Measurements from ENCODE around the gene MYRIP.
"Not testable (repeated sequence)": the region's sequence is repeated elsewhere in the genome, so short reads cannot be mapped to it uniquely, and the experiment has no call there.

Gene MYRIP

GRCh38 chr3:39977058-39977794 is 167.8 kb downstream of the MYRIP start:
- no peak for DNase-seq

- DNase-seq = no peak
Observed at GRCh38 chr3:39978308-39978707, 168.9 kb downstream of the MYRIP start.

- no peak for DNase-seq
Observed at GRCh38 chr3:39980058-39980457, 170.6 kb downstream of the MYRIP start.

DNA sequence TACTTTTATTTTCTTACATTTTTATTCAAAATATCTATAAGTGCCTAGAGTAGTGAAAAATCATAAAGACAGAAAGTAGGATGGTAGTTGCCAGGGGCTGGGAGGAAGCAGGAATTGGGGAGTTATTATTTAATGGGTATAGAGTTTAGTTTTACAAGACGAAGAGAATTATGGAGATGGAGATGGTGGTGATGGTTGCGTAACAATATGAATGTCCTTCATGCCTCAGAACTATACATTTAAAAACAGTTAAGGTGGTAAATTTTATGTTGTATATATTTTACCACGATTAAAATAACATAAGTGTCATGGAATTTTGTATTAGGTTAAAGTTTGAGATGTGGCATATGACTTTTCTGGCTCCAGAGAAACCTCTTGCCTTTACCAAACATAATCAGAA is 171.4 kb downstream of the MYRIP start:
- no peak for DNase-seq

GRCh38 chr3:39981547-39982184 is 172.3 kb downstream of the MYRIP start:
- DNase-seq = no peak

DNA sequence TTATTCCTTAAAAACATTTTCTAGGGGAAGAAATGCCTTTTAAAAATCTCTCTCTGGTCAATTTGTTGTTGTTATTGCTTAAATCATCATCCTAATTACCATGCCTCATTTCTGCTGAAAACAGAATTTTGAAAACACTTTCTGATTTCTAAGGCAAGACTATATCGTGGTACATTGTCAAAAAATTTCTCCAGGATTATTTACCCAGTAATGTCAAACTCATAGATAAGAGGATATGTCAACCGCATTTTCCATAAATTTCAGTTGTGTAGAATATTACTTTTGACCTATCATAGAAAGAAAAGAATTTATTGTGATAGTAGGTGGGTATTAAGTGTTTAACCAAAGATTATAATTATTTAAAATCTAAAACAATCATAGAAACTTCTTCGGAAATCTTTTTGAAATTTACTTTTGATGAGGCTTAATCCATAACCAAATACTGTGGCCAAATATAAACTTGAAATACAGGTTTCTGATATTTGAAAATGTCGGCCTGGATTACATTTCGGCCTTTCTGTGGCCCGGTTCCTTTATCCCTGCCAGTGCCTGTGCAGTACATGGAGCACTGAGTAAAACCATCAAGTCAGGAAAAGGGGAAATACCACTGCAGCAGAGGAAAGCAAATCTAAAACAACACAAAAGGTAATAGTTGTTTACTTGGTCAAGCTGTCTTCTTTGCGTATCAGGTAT is 173.4 kb downstream of the MYRIP start:
- DNase-seq = no peak

DNA sequence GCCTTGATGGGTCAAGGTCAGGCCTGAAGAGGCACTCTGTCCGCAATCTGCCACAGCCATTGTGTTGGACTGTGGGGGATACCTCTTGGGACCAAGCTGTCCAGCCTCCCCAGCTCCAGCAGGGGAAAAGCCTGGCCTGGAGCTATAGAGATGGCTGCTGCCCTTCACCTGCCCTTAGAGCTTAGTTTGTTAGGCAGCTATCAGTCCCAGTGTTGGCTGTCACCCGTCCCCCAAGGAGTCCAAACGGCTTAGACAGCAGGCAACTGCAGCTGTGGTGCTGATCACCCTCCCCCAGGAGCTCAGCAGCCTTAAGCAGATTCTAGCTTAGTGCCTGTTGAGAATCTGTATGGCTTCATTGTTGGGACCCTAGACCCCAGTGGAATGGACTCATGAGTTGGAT is 180.3 kb downstream of the MYRIP start:
- DNase-seq = no peak

GRCh38 chr3:39990532-39990931 is 181.1 kb downstream of the MYRIP start:
- no peak for DNase-seq

DNA sequence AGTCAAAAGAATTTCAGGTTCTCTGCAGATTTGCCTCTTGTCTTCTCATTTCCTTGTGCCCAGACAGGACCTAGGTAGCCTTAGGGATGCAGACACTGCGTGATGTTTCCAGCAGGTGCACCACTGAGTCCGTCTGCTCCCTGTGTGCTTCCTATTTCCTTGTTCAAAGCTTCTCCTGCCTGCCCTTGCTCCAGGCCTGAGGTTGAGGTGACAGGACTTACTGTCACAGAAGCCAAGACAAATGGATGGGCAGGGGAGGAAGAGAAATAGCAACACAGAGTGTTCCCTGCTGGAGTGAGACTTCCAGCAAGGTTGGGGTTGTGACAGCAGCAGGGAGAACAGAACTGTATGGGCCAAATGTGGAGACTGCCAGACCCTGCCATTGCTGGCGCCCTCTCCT is 199.4 kb downstream of the MYRIP start:
- no peak for DNase-seq

- no peak for DNase-seq
Observed at GRCh38 chr3:40009991-40010390, 200.6 kb downstream of the MYRIP start.

DNA sequence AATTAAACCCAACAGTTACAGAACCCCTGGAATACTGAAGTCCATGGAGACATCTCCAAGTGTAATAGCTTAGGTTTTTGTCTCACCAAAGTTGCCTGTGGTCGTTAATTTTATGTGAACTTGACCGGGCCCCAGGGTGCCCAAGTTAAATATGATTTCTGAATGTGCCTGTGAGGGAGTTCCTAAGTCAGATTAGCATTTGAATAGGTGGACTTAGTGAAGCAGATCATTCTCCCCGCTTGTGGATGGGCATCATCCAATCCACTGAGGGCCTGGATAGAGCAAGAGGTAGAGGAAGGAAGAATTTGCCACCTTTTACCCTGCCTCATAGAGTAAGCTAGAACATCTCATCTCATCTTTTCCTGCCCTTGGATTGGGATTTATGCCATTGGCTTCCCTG is 203.0 kb downstream of the MYRIP start:
- no peak for DNase-seq

DNA sequence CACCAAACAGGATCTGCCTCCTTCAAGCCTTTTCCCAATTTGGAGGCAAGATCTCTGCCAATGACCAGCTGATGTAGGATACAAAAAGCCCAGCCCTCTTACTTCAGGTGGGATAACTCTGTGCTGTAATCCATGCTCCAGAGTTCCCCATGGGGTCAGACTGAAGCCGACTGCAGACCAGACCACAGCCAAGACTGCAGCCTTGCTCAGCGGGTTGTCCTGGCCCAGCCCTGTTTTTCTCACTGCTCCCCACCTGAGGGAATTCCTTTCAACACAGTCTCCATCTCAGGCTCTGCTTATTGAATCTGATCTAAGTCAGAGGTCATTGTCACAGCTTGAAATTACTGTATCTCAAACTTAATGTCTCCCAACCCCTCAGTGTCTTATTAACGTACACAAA is 207.0 kb downstream of the MYRIP start:
- DNase-seq = no peak

GRCh38 chr3:40018369-40018768 is 209.0 kb downstream of the MYRIP start:
- no peak for DNase-seq

GRCh38 chr3:40019376-40019775 is 210.0 kb downstream of the MYRIP start:
- no peak for DNase-seq

DNA sequence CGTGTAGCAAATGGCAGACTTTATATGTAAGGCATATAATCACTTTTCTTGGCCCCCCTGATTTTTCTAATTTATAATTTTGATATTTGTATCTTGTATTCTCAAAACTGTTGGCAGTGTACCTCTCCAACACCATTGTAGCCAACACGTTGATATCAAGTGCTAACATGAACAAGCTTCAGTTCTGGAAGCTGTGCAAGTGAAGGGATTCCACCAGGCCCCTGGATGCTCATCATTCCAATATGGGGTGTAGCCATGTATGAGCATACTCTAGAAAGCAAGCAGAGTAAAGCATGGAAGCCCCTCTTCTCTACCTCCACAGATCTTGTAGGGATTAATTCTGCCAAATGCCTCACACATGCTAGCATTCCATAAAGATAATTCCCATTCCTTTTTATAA is 211.3 kb downstream of the MYRIP start:
- DNase-seq = no peak

DNA sequence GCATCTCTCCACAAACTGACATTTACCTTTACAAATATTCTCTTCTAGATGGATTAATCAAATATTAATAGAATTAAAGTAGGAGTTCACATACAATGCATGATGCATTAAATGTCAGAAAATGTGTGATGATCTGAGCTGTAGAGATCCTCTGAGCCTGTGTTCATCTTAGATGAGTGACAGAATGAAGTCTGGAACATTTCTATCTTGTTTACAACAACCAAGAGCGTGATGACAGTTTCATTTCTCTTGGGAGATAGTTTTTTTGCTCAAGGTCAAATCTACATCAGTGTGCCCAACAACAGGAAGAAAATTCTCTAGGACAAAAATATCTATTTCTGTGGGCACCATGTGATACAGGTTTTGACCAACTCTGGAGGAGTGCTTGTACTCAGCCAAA is 211.9 kb downstream of the MYRIP start:
- DNase-seq = no peak

DNA sequence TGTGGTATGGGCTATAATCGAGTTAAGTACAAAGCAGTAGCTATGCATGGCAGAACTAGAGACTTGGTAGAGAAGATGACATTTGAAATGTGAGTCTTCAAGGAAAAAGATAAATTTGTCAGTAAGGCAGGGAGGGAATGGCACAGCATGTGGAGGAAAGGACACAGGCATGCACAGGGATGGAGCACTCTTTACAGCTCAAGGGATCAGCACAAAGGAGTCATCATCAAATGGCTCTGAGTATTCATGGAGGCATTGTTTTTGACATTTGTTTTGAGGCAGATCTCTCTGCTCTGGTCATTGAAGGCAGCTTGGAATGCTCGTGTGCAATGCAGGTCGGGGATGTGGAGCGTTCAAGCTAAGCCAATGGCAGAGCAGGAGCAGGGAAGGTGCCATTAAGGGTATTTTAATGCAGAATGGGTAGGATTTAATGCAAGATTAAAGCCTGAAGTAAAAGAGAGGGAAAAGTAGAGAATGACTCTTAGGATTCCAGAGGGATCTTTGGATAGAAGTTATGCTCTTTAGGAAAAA is 213.0 kb downstream of the MYRIP start:
- DNase-seq = no peak

DNA sequence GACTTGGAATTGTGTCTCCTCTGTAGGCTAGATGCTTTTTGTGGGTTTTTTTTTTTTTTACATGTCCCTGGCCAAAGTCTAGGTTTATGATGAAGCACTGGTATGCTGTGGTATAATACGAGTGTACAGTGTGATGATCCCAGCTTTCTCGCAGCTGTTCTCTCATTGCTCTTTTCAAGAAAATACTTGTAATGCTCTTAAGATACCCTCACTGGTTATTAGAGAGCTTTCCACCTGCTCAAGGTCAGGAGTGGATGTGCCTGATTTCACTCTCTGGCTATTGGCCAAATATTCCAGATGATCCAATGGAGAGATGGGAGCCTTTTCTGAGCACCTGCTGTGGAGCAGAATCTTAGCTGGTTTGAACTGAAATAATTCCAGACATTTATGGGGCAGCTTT is 215.1 kb downstream of the MYRIP start:
- DNase-seq = no peak

- DNase-seq = not testable (repeated sequence)
Observed at GRCh38 chr3:40025892-40026291, 216.5 kb downstream of the MYRIP start.

DNA sequence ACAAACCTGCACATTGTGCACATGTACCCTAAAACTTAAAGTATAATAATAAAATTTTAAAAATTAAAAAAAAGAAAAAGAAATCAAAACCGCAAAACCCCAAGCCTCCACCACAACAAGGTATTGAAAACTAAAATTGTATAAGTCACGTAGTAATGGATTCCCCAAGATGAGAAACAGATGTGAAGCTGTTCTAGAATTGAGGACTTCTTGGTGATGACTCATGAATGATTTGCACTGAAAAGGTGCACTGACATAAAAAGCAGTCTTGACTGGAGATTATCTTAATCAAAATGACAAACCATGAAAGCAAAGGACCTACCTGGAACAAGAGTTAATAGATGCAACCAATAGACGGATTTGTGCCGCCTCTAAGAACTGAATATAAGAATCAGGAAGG is 225.8 kb downstream of the MYRIP start:
- DNase-seq = no peak

DNA sequence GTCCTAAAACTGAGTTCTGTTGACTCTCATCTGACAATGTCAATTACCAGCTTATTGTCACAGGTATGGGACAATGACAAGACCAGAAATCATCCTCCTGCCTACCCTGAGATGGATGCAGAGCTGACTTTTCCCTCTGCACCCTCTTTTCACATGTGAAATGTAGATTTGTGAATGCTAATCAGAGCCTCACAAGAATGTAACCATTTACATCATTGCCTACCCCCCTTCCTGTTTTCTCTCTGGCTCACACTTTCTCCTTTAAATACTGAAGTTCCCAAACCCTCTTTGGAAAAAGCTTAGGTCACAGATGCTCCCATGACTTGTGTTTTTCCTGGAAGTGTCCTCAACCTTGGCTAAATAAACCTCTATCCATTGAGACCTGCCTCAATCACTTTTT is 228.2 kb downstream of the MYRIP start:
- DNase-seq = no peak

DNA sequence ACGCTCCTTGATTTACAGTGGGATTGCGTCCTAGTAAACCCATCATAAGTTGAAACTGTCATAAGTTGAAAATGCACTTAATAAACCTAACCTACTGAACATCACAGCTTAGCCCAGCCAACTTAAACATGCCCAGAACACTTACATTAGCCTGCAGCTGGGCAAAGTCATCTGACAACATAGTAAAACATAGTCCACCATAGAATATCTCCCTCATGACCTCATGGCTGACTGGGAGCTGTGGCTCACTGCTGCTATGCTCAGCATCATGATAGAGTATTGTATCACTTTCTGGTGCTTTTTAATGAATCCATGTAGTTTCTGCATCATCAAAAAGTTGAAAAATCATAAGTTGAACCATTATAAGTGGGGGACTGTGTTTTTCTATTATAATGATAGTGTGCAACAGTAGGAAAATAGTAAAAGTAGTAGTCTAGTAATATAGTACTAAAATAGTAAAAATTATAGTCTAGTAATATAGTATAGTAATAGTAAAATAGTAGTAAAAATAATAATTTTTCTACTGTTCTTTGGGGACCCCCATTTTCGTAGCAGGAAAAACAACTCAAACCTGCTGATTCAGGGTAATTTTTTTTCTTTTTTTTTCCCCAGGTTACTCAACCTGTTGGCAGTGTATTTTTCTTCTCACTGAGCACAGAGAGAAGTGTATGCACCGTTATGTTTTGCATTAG is 233.5 kb downstream of the MYRIP start:
- no peak for DNase-seq

DNA sequence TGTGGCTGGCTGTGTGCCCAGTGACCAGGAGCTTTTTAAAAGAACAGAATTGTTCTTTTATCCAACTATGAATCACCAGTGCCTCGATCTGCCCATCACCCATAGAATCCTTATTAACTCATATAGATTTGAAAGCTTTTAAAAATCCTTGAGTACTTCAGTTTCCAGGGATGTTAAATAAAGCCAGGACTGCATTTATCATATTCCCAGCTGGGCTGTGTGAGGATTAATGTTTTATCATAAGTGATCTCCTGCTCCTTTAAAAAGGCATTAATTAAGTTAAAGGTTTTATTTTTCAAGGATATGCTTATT is 234.0 kb downstream of the MYRIP start:
- DNase-seq = no peak

- DNase-seq = no peak
Observed at GRCh38 chr3:40044487-40044886, 235.1 kb downstream of the MYRIP start.

All from SHP77 treated with DMSO at 0.1 percent for 48 hours (cell line).